IMR-90 (cell line): ENCODE results near the gene SAMD4B. TPM values are rescaled to one million over a fixed set of nuclear protein-coding genes. Genes with fewer than 3 reads are reported as not detected.

Experiments used
- ATAC-seq: fragments of 200-7000 bp; cut with Tn5 transposase; 2 replicates; pipeline ENCODE4 v1.9.1; 2020; ENCODE audit warnings: low read depth, mild to moderate bottlenecking, moderate library complexity
- BruUV-seq: library from RNA; stranded (reverse); fragments of 400-500 nt; replicated peaks from 2 replicates; lab custom pipeline; 2021; lab: Mats Ljungman, UMichigan
- CTCF ChIA-PET: fragments of 300-600 bp; formaldehyde crosslinking; extraction: SDS; loops from one replicate; lab custom pipeline; 2021; ENCODE audit warnings: antibody characterized with exemption; lab: Yijun Ruan, JAX
- POLR2A ChIA-PET: fragments of 300-600 bp; sonication (Branson Sonifier 250); formaldehyde crosslinking; loops from one replicate; lab custom pipeline; 2022; ENCODE audit warnings: antibody characterized with exemption; ENCODE audit not compliant: unreplicated experiment; lab: Charles Lee
- DNase-seq: peaks from one replicate; pipeline ENCODE4 v3.0.0; 2013
- H2AFZ ChIP-seq: replicated peaks from 2 replicates; pipeline ENCODE3; 2013; ENCODE audit warnings: low read length, mild to moderate bottlenecking; ENCODE audit not compliant: poor library complexity
- H2AK5ac ChIP-seq: 2 replicates; pipeline ENCODE4 v1.6.1; 2013; ENCODE audit warnings: low read depth, low read length, inconsistent platforms
- H2AK9ac ChIP-seq: replicated peaks from 2 replicates; pipeline ENCODE3; 2013; ENCODE audit warnings: mild to moderate bottlenecking, low read depth, low read length, moderate library complexity; ENCODE audit not compliant: poor library complexity
- H2BK120ac ChIP-seq: 2 replicates; pipeline ENCODE4 v1.6.1; 2013; ENCODE audit warnings: low read depth, low read length, inconsistent platforms
- H2BK15ac ChIP-seq: 3 replicates; pipeline ENCODE4 v1.6.1; 2013; ENCODE audit warnings: low read depth, low read length, inconsistent platforms
- H2BK20ac ChIP-seq: 2 replicates; pipeline ENCODE4 v1.6.1; 2013; ENCODE audit warnings: low read depth, mild to moderate bottlenecking, inconsistent platforms, low read length, moderate library complexity
- H2BK5ac ChIP-seq: 2 replicates; pipeline ENCODE4 v1.6.1; 2013; ENCODE audit warnings: mild to moderate bottlenecking, low read depth, low read length, inconsistent platforms; ENCODE audit not compliant: poor library complexity, severe bottlenecking
- H3K14ac ChIP-seq: replicated peaks from 2 replicates; pipeline ENCODE4 v1.6.1; 2013; ENCODE audit warnings: low read depth, low read length, inconsistent platforms
- H3K18ac ChIP-seq: 2 replicates; pipeline ENCODE4 v1.6.1; 2013; ENCODE audit warnings: low read depth, low read length, control low read depth
- H3K23ac ChIP-seq: 2 replicates; pipeline ENCODE4 v1.6.1; 2013; ENCODE audit warnings: low read depth, low read length, inconsistent platforms
- H3K27ac ChIP-seq: 2 replicates; pipeline ENCODE4 v1.5.1; 2013; ENCODE audit warnings: mild to moderate bottlenecking, control low read depth, low read length; ENCODE audit not compliant: insufficient read depth
- H3K27me3 ChIP-seq: 2 replicates; pipeline ENCODE4 v1.6.1; 2013; ENCODE audit warnings: low read length; ENCODE audit not compliant: control insufficient read depth, insufficient read depth
- H3K36me3 ChIP-seq: 2 replicates; pipeline ENCODE4 v1.6.1; 2013; ENCODE audit warnings: low read length, mixed read lengths; ENCODE audit not compliant: control insufficient read depth, insufficient read depth
- H3K4ac ChIP-seq: 2 replicates; pipeline ENCODE4 v1.6.1; 2013; ENCODE audit warnings: low read depth, low read length, inconsistent platforms
- H3K4me1 ChIP-seq: 2 replicates; pipeline ENCODE4 v1.6.1; 2013; ENCODE audit warnings: low read length, mixed read lengths; ENCODE audit not compliant: control insufficient read depth, insufficient read depth
- H3K4me2 ChIP-seq: 2 replicates; pipeline ENCODE4 v1.6.1; 2013; ENCODE audit warnings: low read depth, mild to moderate bottlenecking, control low read depth, low read length, moderate library complexity
- H3K4me3 ChIP-seq: 2 replicates; pipeline ENCODE4 v1.5.1; 2013; ENCODE audit warnings: low read depth, mild to moderate bottlenecking, control low read depth, low read length, moderate library complexity; ENCODE audit not compliant: insufficient read depth
- H3K56ac ChIP-seq: 2 replicates; pipeline ENCODE4 v1.6.1; 2013; ENCODE audit warnings: low read length, inconsistent platforms; ENCODE audit not compliant: insufficient read depth; ENCODE audit errors: extremely low read depth
- H3K79me1 ChIP-seq, 2 experiments: 2 replicates each; pipeline ENCODE4 v1.6.1; 2013; ENCODE audit warnings: low read length in 2 of 2, inconsistent platforms in 1 of 2, low read depth in 1 of 2
- H3K9ac ChIP-seq: 2 replicates; pipeline ENCODE4 v1.6.1; 2013; ENCODE audit warnings: low read depth, low read length, control low read depth
- H3K9me1 ChIP-seq: 2 replicates; pipeline ENCODE4 v1.6.1; 2013; ENCODE audit warnings: low read length, inconsistent platforms; ENCODE audit not compliant: insufficient read depth
- H3K9me3 ChIP-seq: 2 replicates; pipeline ENCODE4 v1.6.1; 2013; ENCODE audit warnings: low read length; ENCODE audit not compliant: control insufficient read depth, insufficient read depth
- H4K20me1 ChIP-seq: 2 replicates; pipeline ENCODE4 v1.6.1; 2013; ENCODE audit warnings: low read length, inconsistent platforms; ENCODE audit not compliant: insufficient read depth
- H4K5ac ChIP-seq: 2 replicates; pipeline ENCODE4 v1.6.1; 2013; ENCODE audit warnings: mild to moderate bottlenecking, low read depth, low read length, control low read depth
- H4K8ac ChIP-seq, 2 experiments: 2 replicates each; pipeline ENCODE4 v1.6.1; 2013; ENCODE audit warnings: low read depth in 2 of 2, low read length in 2 of 2, control low read depth in 1 of 2, inconsistent platforms in 1 of 2
- H4K91ac ChIP-seq: 2 replicates; pipeline ENCODE4 v1.6.1; 2013; ENCODE audit warnings: low read depth, low read length, inconsistent platforms; ENCODE audit not compliant: insufficient read depth
- BHLHE40 ChIP-seq: fragments of 150-350 bp; IDR thresholded peaks from 2 replicates; pipeline ENCODE4 v1.6.1; 2016; ENCODE audit warnings: mild to moderate bottlenecking, low read depth, low read length
- CEBPB ChIP-seq: IDR thresholded peaks from 2 replicates; pipeline ENCODE4 v1.6.1; 2012; ENCODE audit warnings: low read depth, low read length, improper control_type of control experiment
- FOS ChIP-seq: fragments of 150-350 bp; IDR thresholded peaks from 2 replicates; pipeline ENCODE4 v1.6.1; 2016; ENCODE audit warnings: low read depth, low read length
- MAZ ChIP-seq: IDR thresholded peaks from 2 replicates; pipeline ENCODE4 v1.6.1; 2012; ENCODE audit warnings: low read depth, mild to moderate bottlenecking, low read length, improper control_type of control experiment, moderate library complexity, borderline replicate concordance
- WGBS, 2 experiments: methylation state at CpG; one replicate each; pipeline versions ENCODE4 v1.1.5 to v1.1.7; 2013; ENCODE audit warnings: missing lambda C conversion rate in 2 of 2; ENCODE audit not compliant: insufficient read length in 1 of 2; ENCODE audit errors: extremely low coverage in 2 of 2; 5-methylcytosine and 5-hydroxymethylcytosine counted together
- dilution Hi-C: fragments of 300-500 bp; cut with HindIII; formaldehyde crosslinking; loops from one replicate; pipeline ENCODE4 v1.14.3; 2018; ENCODE audit warnings: low sequenced_read_pairs; ENCODE audit not compliant: unreplicated experiment
- in situ Hi-C: fragments of 300-500 bp; cut with MboI; formaldehyde crosslinking; loops from 3 replicates; pipeline ENCODE4 v1.14.3; 2019; ENCODE audit warnings: low sequenced_read_pairs, inconsistent platforms, mixed read lengths
- intact Hi-C: fragments of 100-400 bp; cut with micrococcal nuclease; formaldehyde crosslinking; loops from 2 replicates; pipeline ENCODE4 v1.10.0; 2022
- polyA plus RNA-seq, 3 experiments: library from polyadenylated mRNA; depleted of rRNA; stranded (reverse); fragments of >200 nt; gene quantifications; 2 replicates each; pipeline ENCODE4 v1.2.3, GENCODE V29; 2012; ENCODE audit warnings: low replicate concordance in 1 of 3
- total RNA-seq: library from RNA; depleted of rRNA; stranded (reverse); fragments of >200 nt; gene quantifications from 2 replicates; pipeline ENCODE4 v1.2.3, GENCODE V29; 2012

Gene SAMD4B
- total and polyA plus RNA-seq, 2 of the 4 experiments (the other 2 are of a cell fraction): 18.3 to 97.2 TPM

DNA sequence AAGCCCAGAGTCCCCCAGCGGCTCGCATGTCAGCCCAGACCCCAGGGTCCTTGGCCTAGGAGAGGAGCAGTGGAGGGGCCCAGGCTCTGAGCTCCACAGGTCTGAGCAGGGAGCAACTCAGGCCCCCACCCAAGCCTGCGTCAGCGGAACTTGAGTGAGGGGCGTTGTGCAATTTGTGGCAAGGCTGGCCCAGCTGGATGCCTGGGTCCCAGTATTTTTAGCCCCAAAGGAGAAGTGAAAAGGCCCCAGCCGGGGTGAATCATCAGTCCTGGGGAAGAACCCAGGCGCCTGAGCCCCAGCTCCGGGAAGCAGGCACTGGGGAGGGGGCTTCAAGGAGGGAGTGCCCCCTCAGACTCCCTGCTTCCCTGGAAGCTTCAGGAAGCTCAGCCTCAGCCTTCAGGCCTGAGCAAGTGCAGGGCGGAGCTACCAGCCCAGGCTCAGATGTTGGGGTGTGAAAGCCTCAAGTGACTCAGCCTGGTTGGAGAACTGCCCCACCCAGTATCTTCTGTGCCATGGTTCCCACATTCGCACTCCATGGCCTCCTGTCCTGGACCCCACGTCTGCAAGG lies 56.2 kb downstream of the SAMD4B start:
- H3K23ac ChIP-seq: peak overlapping the region; percentile 20; the same call in 1 of the 2 replicates
- peak overlapping the region; percentile 70 for H2BK20ac ChIP-seq
- in situ Hi-C loops (no loop called here), intact Hi-C loops (no loop called here), dilution Hi-C loops (no loop called here)
- H2BK5ac ChIP-seq: peak overlapping the region; percentile 84
- no peak overlapping the region for H3K56ac ChIP-seq
- H3K4ac ChIP-seq: peak overlapping the region; percentile 95
- H2BK120ac ChIP-seq: peak overlapping the region; percentile 84
- peaks cover 17% of the 10 kb centered on the region for H4K20me1 ChIP-seq
- peak overlapping the region; percentile 89; the same call in 1 of the 2 replicates for H3K14ac ChIP-seq
- H3K18ac ChIP-seq: no peak overlapping the region
- CTCF ChIA-PET: interaction anchor here (0.8 to 2.1 kb wide), 8 partner anchors 10 to 47 kb away, joined by 3 to 28 read pairs (median 3); partner anchors contain the start of genes PLEKHG2 and SUPT5H
- H3K4me2 ChIP-seq: no peak overlapping the region
- ATAC-seq: peak; percentile 13
- H3K4me1 ChIP-seq: peaks cover 24% of the 10 kb centered on the region
- peak; percentile 84 for DNase-seq
- POLR2A ChIA-PET: interaction anchor here (1.2 to 1.9 kb wide), 2 partner anchors 8 to 13 kb away, joined by 3 to 5 read pairs; partner anchors contain the start of gene ZFP36
- peak overlapping the region; percentile 85 for H4K91ac ChIP-seq
- peak overlapping the region; percentile 44 for H3K27ac ChIP-seq
- H3K27me3 ChIP-seq: no peaks in the 10 kb centered on the region
- H3K9me3 ChIP-seq: no peaks in the 10 kb centered on the region
- peaks cover 11% of the 10 kb centered on the region for H3K9me1 ChIP-seq
- H2AFZ ChIP-seq: peak overlapping the region; percentile 78
- H2AK9ac ChIP-seq: peak overlapping the region; percentile 84
- whole genome bisulfite sequencing, 2 experiments: 79% methylated on average over 5 of the region's 11 CpGs; no CpG with 5 or more reads in 1 of the 2 experiments
- H3K9ac ChIP-seq: no peak overlapping the region
- no peak overlapping the region for H3K4me3 ChIP-seq
- H2BK15ac ChIP-seq: peak overlapping the region; percentile 92; the same call in 2 of the 3 replicates
- peak overlapping the region in 1 of 2 experiments; percentile 85; a peak in 2 of 4 replicates for H4K8ac ChIP-seq
- peaks cover 17% of the 10 kb centered on the region for H3K36me3 ChIP-seq
- no TSS peak for BruUV-seq
- H4K5ac ChIP-seq: no peak overlapping the region
- peak overlapping the region; percentile 96 for H2AK5ac ChIP-seq
- peak; percentile 79 for TF ChIP-seq CEBPB
- peak; percentile 27; the same call in 1 of the 2 replicates for TF ChIP-seq FOS
- TF ChIP-seq BHLHE40: no peak
- TF ChIP-seq MAZ: peak; percentile 20; the same call in 1 of the 2 replicates
- H3K79me1 ChIP-seq: peaks cover 7 to 51% of the 10 kb centered on the region in 2 experiments; a peak in 3 of 4 replicates
